Gastrocnemius medialis (tissue), 4 donors: ENCODE measurements around the gene ASAP3.

ENCODE experiments used
- CTCF ChIP-seq, 5 experiments: fragments of 450-650 bp in 3 of 5; fragments of 200-600 bp in 2 of 5; sonication (generic) in 2 of 5; IDR thresholded peaks in 4 of 5; conservative IDR thresholded peaks in 1 of 5; 1 replicate in 4 of 5; 2 replicates in 1 of 5; pipeline ENCODE4 v1.5.1; 2016 to 2019; ENCODE audit warnings: antibody characterized with exemption in 5 of 5, mild to moderate bottlenecking in 3 of 5, moderate library complexity in 3 of 5
- POLR2A ChIP-seq, 2 donors: fragments of 450-650 bp; IDR thresholded peaks; one replicate each; pipeline ENCODE4 v1.6.1; 2017; ENCODE audit warnings: antibody characterized with exemption in 2 of 2, mild to moderate bottlenecking in 2 of 2, moderate library complexity in 2 of 2

GRCh38 chr1:23422941-23423340 lies 61.0 kb downstream of the ASAP3 start:
- no peak for TF ChIP-seq CTCF (IDR thresholded peaks at IDR 0.05 in 4 of 5, conservative IDR thresholded peaks at IDR 0.05 in 1 of 5)
- no peak for TF ChIP-seq POLR2A (IDR thresholded peaks at IDR 0.05)
